GM21717 (cell line): ENCODE measurements around the gene ENAH.

ENCODE experiments used
- ATAC-seq: cut with Tn5 transposase; IDR thresholded peaks from one replicate; pipeline ENCODE4 v1.9.1; 2021; ENCODE audit warnings: mild to moderate bottlenecking, moderate library complexity; ENCODE audit not compliant: unreplicated experiment

The ENAH gene

DNA sequence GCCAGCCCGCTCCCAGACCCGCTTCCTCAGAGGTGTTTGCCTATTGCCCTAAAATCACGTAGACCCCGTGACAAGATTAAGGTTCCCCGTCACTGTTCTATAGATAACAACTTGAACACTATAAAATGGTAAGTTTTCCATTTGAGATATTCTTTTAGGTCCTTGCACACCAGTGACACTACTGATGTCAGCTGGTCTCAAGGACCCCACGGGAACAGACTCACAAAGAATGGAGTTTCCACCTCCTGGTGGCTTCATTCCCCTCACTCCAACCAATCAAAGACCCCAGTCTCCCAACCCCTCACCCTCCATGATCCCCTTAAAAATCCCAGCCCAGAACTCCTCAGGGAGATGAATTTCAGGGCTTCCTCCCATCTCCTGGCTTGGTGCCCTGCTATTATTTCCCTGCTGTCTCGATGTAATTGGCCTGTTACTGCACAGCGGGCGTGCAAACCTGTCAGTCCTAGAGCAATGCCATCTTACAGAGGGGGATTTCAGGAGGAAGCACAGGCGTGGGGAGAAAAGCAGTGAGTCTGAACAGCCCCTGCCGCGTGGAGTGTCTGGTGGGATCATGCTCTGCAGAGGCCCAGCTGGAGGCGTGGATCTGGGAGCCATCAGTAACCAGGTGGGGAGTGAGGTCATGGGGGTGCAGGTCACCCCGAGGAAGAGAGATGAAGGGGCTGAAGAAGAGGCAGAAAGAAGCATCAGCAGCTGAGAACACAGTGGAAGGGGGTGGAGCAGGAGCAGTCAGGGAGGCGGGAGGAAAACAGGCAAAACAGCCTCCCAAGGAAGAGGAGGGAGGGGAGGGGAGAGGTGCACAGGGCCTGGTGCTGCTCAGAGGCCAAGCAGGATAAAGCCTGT is 190.0 kb downstream of the ENAH start:
- no peak for ATAC-seq

DNA sequence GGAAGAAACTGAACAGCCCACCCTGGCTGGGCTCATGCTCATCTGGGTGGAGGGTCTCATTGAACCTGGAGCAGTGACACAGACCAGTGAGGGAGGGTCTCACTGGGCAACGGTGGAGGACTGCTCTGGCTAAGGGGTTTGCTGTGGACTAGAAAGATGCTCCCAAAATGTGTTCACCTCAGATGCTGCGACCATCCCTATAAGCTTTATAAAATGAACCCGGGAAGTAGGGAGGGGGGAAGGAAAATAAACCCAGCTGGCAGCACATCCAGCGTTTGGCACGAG is 190.6 kb downstream of the ENAH start:
- no peak for ATAC-seq

- ATAC-seq, result no peak
These were observed 191.1 kb downstream of the ENAH start for GRCh38 chr1:225461533-225462428.

- ATAC-seq, result no peak
These were observed 192.0 kb downstream of the ENAH start for GRCh38 chr1:225460737-225461532.

DNA sequence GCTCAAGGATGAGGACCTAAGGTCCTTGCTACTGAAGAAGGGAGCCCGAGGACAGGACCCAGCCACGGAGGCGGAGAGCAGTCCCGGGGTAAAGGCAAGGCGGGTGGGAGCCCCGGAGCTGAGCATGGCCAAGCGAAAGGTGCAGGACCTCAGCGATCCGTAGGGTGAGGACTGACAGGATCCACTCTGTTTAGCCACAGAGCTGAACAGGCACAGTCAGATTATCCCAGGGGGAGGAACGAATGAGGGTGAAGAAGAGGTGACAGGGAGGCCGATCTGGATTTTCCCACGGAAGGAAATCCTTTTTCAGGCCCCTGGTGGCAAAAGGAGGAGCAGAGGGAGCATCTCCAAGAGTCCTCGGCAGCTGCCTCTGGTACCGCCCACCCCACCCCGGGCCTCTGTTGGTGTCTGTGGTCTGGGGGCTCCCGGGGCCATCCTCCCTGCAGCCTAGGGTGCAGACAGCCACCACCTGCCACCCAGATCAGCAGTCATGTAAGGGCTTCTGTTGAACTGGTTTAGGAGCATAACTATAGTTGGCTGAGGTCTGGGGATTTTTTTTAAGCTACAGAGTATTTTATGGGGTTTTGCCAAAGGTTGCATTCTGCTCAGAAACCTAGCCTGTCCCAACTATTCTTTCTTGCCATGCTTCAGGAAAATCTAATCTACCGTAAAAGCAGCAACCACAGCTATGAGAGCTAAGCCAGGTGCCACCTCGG is 192.7 kb downstream of the ENAH start:
- no peak for ATAC-seq

DNA sequence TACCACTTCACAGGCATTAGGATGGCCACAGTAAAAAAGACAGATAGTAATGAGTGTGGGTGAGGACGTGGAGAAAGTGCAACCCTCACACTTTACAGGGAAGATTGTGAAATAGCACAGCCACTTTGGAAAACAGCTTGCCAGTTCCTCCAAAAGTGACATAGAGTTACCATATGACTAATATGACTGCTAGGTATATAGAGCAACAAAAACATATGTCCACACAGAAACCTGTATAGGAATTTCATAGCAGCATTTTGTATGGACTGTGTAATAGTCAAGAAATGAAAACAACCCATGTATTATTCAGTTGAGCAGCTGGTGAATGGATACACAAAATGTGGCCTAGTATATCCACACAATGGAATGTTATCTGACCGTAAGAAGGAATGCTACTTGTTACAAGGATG is 194.7 kb downstream of the ENAH start:
- ATAC-seq, result no peak

GRCh38 chr1:225454733-225455132 is 198.2 kb downstream of the ENAH start:
- no peak for ATAC-seq

GRCh38 chr1:225453797-225454648 is 198.9 kb downstream of the ENAH start:
- no peak for ATAC-seq

DNA sequence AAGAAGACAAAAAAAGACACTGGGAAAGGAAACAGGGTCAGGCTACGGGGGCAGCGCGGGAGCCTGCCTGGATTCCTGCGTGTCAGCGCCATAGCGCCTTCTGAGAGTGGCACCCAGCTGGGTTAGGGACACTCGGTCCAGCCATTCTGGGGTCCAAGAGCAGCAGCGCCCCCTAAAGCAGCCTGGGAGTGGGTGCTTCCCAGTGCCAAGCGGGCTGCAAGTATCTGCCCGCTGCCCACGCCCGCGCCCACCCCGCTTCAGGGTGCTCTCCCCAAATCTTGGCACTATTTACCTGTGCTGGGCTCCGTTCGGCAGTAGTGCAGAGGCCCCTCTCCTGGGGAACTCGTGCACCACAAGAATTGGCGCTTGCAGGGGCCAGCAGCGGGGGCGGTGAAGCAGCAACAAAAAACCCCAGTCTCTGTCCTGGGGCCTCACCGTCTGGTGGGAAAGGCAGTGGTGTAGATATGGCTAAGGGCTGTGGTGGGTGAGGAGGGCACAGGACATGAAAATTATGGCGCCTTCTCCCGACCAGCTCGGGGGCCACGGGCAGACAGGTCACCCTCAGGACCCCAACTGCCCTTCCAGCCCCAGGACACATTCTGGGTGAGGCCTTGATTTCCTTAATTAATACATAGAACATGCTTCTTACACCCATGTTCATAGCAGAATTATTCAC is 200.9 kb downstream of the ENAH start:
- ATAC-seq, result no peak

- no peak for ATAC-seq
These were observed 201.6 kb downstream of the ENAH start for GRCh38 chr1:225451340-225451739.

- no peak for ATAC-seq
These were observed 202.3 kb downstream of the ENAH start for GRCh38 chr1:225450491-225451191.

GRCh38 chr1:225449774-225450173 is 203.1 kb downstream of the ENAH start:
- no peak for ATAC-seq

DNA sequence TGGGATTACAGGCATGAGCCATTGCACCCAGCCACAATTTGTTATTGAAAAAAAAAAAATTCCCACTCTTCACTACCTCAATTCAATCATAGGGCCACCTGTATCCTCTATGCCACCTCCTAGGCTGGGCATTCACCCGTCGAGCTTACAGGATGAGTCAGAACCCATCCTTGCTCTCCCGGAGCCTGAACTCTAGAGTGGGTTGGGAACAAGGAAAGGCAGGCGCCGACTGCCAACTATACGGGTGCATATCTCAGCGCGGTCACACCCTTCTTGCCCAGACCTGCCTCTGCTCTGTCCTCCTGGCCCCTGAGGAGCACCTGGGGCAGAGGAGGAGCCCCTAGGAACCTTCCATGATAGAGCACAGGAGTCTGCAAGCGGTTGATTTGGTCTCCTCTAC is 203.7 kb downstream of the ENAH start:
- ATAC-seq, result no peak

DNA sequence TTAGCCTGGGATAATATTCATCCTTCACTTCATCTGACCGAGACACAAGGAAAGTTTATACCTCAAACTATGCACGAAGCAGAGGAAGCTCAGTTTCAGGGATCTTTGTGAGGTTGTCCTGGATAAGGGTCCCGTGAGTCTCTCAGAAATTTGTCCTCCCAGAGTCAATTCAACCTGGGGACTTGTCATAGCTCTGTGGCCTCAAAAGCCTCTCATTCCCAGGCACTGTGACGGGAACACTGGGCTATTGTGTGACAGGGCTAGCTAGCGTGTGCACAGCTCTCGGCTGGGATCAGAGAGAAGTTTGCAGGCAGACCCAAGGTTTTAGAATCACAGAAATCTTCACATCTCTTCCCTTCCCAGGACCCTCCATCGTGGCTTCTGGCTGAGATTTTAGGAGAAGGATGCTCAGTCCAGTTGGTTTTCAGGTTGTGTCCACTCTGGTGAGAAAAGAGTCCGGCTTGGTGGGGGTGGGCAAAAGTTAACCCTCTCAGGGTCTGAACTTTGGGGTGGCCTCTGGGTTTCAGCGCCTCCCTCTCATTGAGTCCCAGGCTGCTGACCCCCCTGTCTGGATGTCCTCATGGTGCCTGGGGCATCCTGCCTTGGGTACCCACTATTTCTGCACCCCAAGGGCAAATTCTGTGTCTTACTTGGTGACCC is 204.6 kb downstream of the ENAH start:
- ATAC-seq, result no peak

DNA sequence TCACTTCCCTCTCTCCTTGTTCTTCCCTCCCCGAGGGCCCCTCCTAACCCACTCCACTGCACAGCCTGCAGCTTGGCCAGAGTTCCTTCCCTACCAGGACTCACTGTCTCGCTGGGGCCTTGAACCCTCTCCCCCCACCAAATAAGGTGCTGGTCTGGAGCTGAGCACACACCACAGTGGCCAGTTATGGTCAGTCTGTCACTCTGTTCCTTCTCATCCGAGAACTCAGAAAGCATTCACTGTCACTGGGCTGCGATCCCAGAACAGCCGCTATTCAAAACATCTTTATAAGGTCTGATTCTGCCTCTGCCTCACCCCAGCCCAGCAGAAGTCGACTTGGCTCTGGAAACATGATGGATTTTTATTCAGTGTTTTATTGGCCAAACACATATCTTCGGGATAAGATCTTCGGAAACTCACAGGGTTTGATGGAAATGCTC is 205.3 kb downstream of the ENAH start:
- no peak for ATAC-seq

DNA sequence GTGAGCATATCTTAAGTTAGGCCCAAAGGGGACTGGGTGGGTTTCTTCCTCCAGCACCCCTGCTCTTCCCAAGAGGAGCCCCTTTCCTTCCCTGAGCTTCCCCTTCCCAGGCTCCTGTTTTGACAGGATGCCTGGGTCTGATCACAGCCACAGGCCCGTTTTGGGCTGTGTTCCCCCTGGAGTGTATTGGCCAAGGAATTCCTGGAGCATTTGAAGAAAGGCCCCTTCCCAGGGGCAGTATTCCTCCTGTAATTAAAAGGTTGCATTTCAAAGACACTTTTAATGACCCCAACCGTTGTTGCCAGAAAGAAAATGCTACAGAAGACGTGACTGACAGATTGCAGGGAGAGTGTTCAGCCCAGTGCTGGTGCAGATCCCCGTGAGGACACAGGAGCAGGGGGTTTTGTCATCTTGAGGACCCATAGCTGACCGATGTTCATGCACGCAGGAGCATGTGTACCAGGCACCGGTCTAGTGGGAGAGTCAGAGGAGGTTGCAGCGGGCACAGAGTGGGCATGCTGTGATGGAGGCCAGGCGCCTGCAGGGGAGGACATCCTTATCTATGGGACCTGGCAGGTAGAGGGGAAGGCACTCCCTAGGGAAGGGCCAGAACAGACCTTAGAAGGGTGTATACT is 205.8 kb downstream of the ENAH start:
- no peak for ATAC-seq

DNA sequence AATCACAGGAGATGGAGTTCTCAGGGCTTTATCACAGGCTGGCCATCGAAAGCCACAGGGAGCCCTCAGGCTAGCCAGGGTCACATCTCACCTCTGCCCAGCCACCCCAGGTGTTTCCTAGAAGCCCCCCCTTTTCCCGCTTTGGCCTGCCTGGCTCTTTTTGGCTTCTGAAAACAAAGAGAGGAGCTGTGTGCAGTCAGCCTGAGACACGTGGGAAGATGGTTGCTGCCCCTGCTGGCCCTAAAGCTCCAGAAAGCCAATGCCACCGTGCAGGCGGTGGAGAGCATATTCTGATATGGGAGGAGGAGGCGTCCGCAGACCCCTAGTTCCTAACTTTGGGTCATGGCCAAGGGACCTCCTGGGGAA is 206.3 kb downstream of the ENAH start:
- ATAC-seq, result no peak
